Chondrocyte (in vitro differentiated cells): ENCODE data around the gene RNF168. TPM values are rescaled to one million over a fixed set of nuclear protein-coding genes. Genes with fewer than 3 reads are reported as not detected.
A peak's percentile ranks its signal among the peaks of the same experiment; 100 is the strongest.
"Not testable (repeated sequence)": the region's sequence is repeated elsewhere in the genome, so short reads cannot be mapped to it uniquely, and the experiment has no call there.

Source experiments
- DNase-seq: peaks from one replicate; pipeline ENCODE4 v3.0.0; 2021; ENCODE audit warnings: mixed read lengths, low spot score
- H3K27ac Mint-ChIP-seq: one replicate; pipeline ENCODE4 v1.8.0; 2021; ENCODE audit warnings: mild to moderate bottlenecking, moderate library complexity, mixed read lengths; ENCODE audit not compliant: unreplicated experiment
- H3K27me3 Mint-ChIP-seq: 2 replicates; pipeline ENCODE4 v1.8.0; 2021; ENCODE audit warnings: low read depth, mixed read lengths
- H3K36me3 Mint-ChIP-seq: 2 replicates; pipeline ENCODE4 v1.8.0; 2021; ENCODE audit warnings: low read depth, mixed read lengths
- H3K4me1 Mint-ChIP-seq: 2 replicates; pipeline ENCODE4 v1.8.0; 2021; ENCODE audit warnings: low read depth, mild to moderate bottlenecking, mixed read lengths
- H3K4me3 Mint-ChIP-seq: one replicate; pipeline ENCODE4 v1.8.0; 2021; ENCODE audit warnings: mild to moderate bottlenecking, moderate library complexity, mixed read lengths; ENCODE audit not compliant: unreplicated experiment
- H3K9me3 Mint-ChIP-seq: 2 replicates; pipeline ENCODE4 v1.8.0; 2021; ENCODE audit warnings: low read depth, mixed read lengths
- CTCF ChIP-seq: fragments of 200-600 bp; sonication (generic); IDR thresholded peaks from 2 replicates; pipeline ENCODE4 v1.5.0; 2021; ENCODE audit warnings: antibody characterized with exemption, mild to moderate bottlenecking, moderate library complexity
- total RNA-seq: library from RNA; stranded (reverse); gene quantifications from 3 replicates; pipeline ENCODE4 v1.2.1, GENCODE V29; 2021

The RNF168 gene
- total RNA-seq, 1 donor from 2014 or later, result 19.5 TPM

GRCh38 chr3:196440041-196440537, 63.5 kb downstream of the RNF168 start:
- Mint-ChIP-seq H3K27ac (no peak overlapping the region), H3K4me1 (peaks cover 6% of the 10 kb centered on the region), H3K4me3 (no peak overlapping the region), H3K9me3 (no peaks in the 10 kb centered on the region), H3K36me3 (no peaks in the 10 kb centered on the region), H3K27me3 (no peaks in the 10 kb centered on the region)
- no peak for DNase-seq
- no peak for TF ChIP-seq CTCF

GRCh38 chr3:196432137-196432879, 71.3 kb downstream of the RNF168 start, which contains the start of gene UBXN7:
Gene UBXN7, minus strand, starts transcription at chr3:196432427. Its CDS starts 28 bp downstream, at chr3:196432399.
- peaks cover 24% of the 10 kb centered on the region for H3K4me1 Mint-ChIP-seq
- no peaks in the 10 kb centered on the region for H3K36me3 Mint-ChIP-seq
- no peaks in the 10 kb centered on the region for H3K27me3 Mint-ChIP-seq

GRCh38 chr3:196431181-196432136, 72.1 kb downstream of the RNF168 start:
- H3K9me3 Mint-ChIP-seq, result no peaks in the 10 kb centered on the region
- no peaks in the 10 kb centered on the region for H3K27me3 Mint-ChIP-seq
- no peak for DNase-seq
- TF ChIP-seq CTCF, result no peak
- peaks cover 24% of the 10 kb centered on the region for H3K4me1 Mint-ChIP-seq
- peak overlapping the region; percentile 70 for H3K27ac Mint-ChIP-seq
- no peaks in the 10 kb centered on the region for H3K36me3 Mint-ChIP-seq
- H3K4me3 Mint-ChIP-seq, result peak overlapping the region; percentile 68

More at GRCh38 chr3:196432137-196432879, 71.3 kb downstream of the RNF168 start, which contains the start of gene UBXN7:
- Mint-ChIP-seq H3K27ac (peak within 1 kb of the TSS; percentile 70), H3K9me3 (no peaks in the 10 kb centered on the region), H3K4me3 (peak within 1 kb of the TSS; percentile 68)
- DNase-seq, result peak; percentile 97
- no peak for TF ChIP-seq CTCF

GRCh38 chr3:196428041-196428440, 75.5 kb downstream of the RNF168 start:
- no peak overlapping the region for H3K27ac Mint-ChIP-seq
- no peaks in the 10 kb centered on the region for H3K9me3 Mint-ChIP-seq
- no peaks in the 10 kb centered on the region for H3K36me3 Mint-ChIP-seq
- TF ChIP-seq CTCF, result no peak
- H3K4me3 Mint-ChIP-seq, result no peak overlapping the region
- peaks cover 28% of the 10 kb centered on the region for H3K4me1 Mint-ChIP-seq
- no peaks in the 10 kb centered on the region for H3K27me3 Mint-ChIP-seq
- no peak for DNase-seq

- peaks cover 20% of the 10 kb centered on the region for H3K4me1 Mint-ChIP-seq
- not testable (repeated sequence) for DNase-seq, H3K4me3 Mint-ChIP-seq, H3K36me3 Mint-ChIP-seq, H3K9me3 Mint-ChIP-seq, H3K27me3 Mint-ChIP-seq, H3K27ac Mint-ChIP-seq
Observed at GRCh38 chr3:196424421-196424820, 79.1 kb downstream of the RNF168 start.
